Measurements from ENCODE around the gene MAN2C1.

DNA sequence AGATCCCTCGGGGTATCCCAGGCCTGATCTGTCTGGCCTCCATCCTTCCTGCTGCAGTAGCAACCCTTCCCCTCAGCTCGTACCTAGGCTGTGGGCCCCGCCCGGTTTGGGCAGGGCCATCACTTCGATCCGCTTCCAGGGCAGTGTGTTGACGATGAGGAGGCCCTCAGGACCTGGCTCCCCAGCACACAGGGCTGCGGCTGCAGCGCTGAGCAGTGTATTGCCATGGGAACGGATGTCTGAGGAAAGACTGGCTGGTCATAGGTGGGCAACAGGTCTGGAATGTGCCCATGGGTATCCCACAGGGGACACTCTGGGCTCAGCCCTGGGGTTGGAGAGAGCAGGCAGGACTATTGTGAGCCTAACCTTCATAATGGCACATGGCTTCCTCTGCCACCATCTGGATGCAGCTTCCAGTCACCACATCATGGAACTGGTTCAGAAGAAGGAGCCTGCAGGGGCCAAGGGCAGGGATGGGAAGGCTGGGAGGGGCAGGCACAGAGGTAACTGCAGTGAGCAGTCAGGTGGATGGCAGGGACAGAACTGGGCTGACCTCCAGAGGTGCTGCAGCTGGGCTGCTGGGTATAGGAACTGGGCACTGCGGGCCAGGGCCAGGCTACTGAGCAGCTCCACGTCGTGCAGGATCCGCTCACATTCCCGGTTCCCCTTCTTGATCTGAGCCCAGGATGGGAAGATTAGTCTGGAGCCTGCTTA lies 8.7 kb downstream of the MAN2C1 start:
- no peak for TF ChIP-seq EZH2 (IDR thresholded peaks at IDR 0.05)
- TF ChIP-seq POLR2AphosphoS5 (IDR thresholded peaks at IDR 0.05; ENCODE audit: borderline replicate concordance, low read depth, low read length), result no peak
- no peak for TF ChIP-seq FOXP2 (optimal IDR thresholded peaks at IDR 0.05; ENCODE audit: control extremely low read depth, extremely low read length, insufficient read depth)
